GM19468 (cell line): Measurements from ENCODE around the gene POU5F2.

ENCODE experiments used
- ATAC-seq: cut with Tn5 transposase; IDR thresholded peaks from one replicate; pipeline ENCODE4 v1.9.1; 2021; ENCODE audit warnings: mild to moderate bottlenecking, moderate library complexity, moderate number of reproducible peaks; ENCODE audit not compliant: unreplicated experiment; ENCODE audit errors: extremely low read depth

The POU5F2 gene

GRCh38 chr5:93741136-93741811 lies at the start of gene POU5F2:
Gene POU5F2 (minus strand): TSS chr5:93741600. CDS start chr5:93741563, 37 bp downstream.
- ATAC-seq: no peak

DNA sequence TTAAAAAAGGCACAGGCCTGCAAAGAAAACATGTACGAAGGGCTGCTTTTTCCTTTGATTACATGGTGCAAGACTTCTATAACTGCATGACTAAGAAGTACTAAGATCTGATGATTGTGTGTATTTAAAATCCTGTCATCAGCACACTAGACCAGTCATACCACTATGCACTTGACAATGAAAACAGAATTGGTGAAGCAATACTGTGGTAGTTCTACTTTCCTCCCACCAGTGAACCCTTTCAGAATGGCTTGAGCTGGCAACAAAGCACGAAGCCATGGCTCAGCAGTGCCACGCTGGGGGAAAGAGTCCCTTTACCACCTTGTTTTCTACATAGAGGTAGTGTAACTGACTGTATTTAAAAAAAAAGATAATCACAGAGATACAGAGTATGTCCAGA lies 49.0 kb upstream of the POU5F2 start:
- ATAC-seq: no peak

- no peak for ATAC-seq
These were observed 48.0 kb upstream of the POU5F2 start for GRCh38 chr5:93789173-93790067.

DNA sequence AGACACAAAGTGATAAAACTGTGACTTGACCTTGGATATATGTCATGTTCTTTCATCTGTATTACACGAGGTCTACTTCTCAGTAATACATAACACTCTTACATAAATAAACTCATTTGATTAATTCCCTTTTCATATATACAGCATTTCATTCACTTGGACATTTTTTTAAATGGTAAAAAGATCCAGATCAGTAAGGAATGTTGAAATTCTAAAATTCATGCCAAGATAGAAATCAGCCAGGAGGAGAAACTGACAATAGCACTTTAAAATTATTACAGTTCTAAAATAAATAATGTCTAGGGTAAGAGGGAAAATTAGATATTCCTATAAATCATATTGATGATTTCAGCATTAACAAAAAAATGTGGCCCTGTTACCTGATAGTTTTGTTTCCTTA lies 46.2 kb upstream of the POU5F2 start:
- ATAC-seq: no peak

DNA sequence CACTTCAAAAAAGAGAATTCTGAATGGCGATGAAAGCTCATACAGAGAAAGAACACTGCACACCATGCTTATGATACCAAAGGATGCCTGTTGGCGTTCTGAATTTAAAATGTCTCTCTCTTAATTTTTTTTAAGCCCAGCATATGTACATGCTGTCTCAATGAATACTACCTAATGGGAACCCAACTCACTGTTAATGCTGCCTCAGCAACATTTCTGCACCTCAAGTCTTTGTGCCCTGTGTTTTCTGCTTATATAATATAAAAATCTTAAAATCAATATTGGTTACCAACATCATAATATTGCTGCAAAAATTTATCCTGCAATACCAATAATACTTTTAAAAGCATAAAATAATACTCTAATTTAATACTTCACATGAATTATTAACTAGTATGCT lies 44.1 kb upstream of the POU5F2 start:
- no peak for ATAC-seq

DNA sequence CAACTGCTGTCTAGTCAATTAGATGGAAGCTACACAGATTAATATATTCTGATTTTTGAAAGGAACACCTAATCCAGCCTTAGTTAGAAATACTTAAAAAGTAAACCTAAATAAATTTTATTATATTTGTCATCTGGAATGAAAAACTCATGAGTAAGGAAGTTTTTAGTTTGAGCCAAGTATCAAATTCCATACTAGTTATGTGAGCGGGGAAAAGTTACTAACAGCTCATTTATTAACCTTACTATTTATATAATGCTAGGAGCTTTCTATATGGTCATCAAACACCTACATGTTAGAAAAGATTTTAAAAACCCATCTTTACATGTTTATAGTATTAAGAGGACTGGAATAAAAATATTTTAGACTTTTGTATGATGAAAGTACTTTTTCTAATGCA lies 41.6 kb upstream of the POU5F2 start:
- ATAC-seq: no peak

DNA sequence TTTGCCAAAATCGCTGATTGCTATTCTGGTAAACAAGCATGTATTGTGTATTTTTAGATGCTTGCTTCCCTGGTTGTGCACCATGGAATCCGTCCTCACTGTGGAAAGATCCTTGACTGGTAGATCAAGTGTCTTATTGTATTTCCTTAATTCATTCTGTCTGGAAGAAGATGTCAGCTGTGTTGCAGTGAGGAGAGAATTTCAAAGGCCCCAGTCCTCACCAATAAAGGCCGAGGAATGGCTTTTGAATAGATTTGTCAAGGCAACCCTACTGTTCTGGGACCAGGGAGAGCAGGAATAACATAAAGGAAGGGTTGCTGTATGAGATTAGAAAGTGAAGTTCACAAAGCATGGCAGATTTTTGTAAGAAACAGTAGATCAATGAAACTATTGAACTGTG lies 36.2 kb upstream of the POU5F2 start:
- no peak for ATAC-seq

DNA sequence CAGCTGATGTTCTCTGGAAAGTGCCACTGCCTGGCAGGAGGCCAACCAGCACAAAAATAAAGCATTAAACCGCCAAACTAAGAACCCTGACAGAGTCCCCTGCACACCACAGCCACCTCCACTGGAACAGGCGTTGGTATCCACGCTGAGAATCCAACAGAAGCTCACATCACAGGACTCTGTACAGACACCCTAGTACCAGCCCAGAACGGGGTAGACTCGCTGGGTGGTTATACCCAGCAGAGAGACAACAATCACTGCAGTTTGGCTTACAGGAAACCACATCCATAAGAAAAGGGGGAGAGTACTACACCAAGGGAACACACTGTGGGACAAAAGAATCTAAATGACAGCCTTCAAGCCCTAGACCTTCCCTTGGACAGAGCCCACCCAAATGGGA lies 15.0 kb upstream of the POU5F2 start:
- ATAC-seq: no peak

DNA sequence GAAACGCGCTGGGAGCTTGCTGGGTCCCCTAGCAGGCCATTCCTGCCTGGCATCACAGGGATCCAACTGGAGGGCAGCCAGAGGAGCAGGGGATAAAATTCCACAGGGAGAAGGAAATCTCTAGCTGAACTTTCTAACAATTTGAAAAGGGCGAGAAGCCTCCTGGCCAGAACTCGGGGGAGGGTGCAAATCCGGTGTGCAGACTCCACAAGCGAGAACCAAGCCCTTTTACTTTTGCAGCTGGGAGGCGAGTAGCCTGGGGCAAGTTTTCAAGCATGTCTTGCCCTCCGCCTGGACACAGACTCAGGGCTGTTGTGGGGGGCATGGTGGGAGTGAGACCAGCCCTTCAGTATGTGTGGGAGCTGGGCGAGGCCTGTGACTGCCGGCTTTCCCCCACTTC lies 14.3 kb upstream of the POU5F2 start:
- no peak for ATAC-seq

DNA sequence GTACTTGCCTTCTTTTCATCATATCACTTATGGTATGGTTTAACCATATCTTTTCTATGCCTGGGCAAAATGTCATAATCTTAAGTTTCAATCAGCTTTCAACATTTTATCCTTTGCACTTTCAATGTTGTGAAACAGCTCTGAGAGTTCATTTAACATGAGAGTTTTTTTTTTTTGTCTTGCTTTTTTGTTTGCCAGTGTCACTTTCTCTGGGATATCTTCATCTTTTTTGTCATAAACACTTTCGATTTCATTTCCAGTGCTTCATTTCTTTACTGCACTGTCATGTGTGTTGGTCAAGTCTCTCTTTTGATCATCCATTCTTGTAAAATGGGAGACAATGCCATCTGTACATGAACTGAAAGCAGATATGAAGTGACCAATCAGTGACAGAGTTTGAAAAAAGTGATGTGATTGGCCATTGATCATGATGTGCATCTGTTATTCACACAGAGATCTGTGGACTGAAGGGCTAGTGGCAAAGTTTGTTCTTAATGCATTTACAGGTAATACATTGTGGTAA lies 7.5 kb upstream of the POU5F2 start:
- no peak for ATAC-seq

- no peak for ATAC-seq
These were observed 5.1 kb upstream of the POU5F2 start for GRCh38 chr5:93746406-93747056.

DNA sequence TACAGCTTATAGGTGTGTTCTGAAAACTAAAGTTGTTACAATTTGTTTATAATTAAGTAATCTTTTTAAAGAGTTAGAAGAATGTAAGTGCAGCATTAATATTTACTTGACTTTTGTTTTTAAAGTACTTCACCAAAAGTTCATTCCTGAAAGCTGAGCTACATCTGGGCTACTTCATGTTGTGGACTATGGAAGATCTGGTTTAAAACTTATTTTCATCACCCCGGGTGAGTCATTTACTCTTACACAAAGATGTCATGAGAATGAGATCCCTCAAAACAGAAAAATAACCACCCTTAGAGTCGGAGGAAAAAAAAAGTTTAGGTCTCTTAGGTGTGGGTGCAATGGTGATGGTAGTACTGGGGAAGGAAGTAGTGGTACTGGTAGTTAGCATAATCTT lies 5.1 kb downstream of the POU5F2 start:
- ATAC-seq: no peak

DNA sequence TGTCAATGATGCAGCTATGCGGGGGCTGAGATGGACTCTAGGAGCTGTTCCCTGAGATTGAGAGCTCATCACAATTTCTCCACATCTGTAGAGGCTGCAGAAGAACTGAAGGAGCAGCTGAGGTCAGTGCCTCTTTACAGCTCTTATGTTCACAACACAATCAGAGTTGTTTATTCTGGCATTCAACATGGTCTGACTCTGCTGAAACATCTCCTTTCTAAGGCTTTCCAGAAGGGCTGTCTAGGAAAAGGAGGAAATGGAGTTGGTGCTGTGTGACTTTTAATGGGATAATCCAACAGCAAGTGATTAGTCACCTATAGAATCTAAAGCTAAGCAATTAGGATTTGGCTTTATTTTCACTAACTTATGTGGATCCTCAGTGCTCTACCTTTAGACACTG lies 6.0 kb downstream of the POU5F2 start:
- ATAC-seq: no peak

- no peak for ATAC-seq
These were observed 9.4 kb downstream of the POU5F2 start for GRCh38 chr5:93731987-93732386.

- ATAC-seq: no peak
These were observed 14.8 kb downstream of the POU5F2 start for GRCh38 chr5:93726595-93726994.

GRCh38 chr5:93724791-93725190 lies 16.6 kb downstream of the POU5F2 start:
- ATAC-seq: no peak

DNA sequence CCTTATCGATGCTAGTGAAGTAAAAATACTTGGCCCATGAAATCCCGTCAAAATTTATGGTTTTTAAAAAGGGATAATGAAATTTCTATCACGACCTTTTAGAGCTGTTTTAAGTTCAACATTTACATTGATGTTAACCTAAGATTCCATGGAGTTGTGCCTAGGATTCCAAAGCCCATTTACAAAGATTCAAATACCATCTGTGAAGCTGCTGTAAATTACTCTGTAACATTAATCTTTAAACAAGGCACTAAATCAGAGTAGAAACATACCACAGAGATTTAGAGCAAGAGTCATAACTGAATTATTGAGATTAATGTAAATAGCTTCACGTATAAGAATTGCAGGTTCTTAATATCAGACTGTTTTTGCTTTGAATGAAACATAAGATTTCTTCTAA lies 17.7 kb downstream of the POU5F2 start:
- no peak for ATAC-seq

DNA sequence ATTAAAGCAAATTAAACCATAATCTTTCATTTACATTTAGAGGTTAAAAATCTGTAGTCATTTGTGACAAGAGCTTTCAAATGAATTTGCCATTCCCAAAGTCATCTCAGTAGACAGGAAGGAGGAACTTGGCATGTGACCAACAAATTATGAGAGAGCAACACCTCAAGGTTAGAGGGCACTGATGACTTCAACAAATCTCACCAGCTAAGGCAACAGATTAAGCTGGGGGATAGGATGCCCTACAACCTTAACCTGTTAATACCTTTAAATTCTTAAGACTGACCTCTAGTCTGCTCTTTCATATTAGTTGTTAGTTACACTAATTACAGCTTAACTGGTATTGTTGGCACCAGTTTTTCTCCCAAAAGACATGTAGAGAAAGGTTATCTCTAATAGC lies 18.4 kb downstream of the POU5F2 start:
- ATAC-seq: no peak

GRCh38 chr5:93722588-93722987 lies 18.8 kb downstream of the POU5F2 start:
- no peak for ATAC-seq

GRCh38 chr5:93721511-93721910 lies 19.9 kb downstream of the POU5F2 start:
- no peak for ATAC-seq

DNA sequence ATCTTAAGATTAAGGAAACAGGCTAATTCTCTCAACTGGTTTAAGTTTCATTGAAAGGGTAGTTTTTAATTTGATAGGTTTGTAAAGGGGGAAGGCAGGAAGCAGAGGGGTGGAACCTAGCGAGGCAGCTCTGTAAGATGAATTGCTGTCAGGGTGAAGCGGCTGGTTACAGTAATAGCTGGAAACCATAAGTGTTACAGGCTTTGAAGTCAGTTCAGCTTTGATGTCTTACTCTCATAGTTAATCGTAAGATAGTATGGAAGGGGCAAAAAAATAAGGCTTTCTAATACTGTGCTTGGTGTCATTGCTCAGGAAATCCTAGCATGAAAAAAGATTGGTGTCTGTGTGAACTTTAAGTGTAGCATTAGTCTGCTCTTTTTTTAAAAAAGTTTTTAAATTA lies 20.3 kb downstream of the POU5F2 start:
- ATAC-seq: no peak
